ENCODE results near the gene PCSK4.

DNA sequence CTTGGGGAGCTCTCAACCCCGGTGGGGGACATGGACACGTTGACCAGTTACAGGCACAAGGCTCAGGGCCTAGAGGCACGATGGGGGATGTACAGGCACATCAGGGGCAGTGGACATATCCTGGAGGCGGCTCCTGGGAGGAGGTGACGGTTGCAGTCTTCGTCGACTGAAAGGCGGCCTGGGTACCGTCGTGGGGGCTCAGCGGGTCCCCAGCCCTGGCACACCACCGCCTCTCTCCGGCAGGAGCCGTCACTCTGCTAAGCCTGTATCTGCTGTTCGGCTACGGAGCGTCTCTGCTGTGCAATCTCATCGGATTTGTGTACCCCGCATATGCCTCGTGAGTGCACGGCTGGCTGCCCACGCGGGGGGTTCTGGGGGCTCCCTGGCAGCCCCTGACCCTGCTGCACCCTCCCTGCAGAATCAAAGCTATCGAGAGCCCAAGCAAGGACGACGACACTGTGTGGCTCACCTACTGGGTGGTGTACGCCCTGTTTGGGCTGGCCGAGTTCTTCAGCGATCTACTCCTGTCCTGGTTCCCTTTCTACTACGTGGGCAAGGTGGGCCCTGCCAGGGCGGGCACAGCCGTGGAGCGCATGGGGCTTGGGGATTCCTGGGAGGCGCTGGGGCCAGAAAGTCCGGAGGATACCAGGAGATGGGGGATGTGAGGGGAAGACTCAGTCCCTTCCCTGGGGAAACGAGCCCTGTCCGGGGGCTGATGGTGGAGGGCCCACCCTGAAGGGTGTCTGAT lies 5.1 kb upstream of the PCSK4 start:
- TF ChIP-seq, protein P1, sequence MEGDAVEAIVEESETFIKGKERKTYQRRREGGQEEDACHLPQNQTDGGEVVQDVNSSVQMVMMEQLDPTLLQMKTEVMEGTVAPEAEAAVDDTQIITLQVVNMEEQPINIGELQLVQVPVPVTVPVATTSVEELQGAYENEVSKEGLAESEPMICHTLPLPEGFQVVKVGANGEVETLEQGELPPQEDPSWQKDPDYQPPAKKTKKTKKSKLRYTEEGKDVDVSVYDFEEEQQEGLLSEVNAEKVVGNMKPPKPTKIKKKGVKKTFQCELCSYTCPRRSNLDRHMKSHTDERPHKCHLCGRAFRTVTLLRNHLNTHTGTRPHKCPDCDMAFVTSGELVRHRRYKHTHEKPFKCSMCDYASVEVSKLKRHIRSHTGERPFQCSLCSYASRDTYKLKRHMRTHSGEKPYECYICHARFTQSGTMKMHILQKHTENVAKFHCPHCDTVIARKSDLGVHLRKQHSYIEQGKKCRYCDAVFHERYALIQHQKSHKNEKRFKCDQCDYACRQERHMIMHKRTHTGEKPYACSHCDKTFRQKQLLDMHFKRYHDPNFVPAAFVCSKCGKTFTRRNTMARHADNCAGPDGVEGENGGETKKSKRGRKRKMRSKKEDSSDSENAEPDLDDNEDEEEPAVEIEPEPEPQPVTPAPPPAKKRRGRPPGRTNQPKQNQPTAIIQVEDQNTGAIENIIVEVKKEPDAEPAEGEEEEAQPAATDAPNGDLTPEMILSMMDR (IDR thresholded peaks at IDR 0.05) = no peak
- TF ChIP-seq SIN3A (IDR thresholded peaks at IDR 0.05; ENCODE audit: borderline replicate concordance, low read depth, low read length) = no peak
- no peak for TF ChIP-seq RCOR1 (IDR thresholded peaks at IDR 0.05; ENCODE audit: low read length)
- TF ChIP-seq, protein P2, sequence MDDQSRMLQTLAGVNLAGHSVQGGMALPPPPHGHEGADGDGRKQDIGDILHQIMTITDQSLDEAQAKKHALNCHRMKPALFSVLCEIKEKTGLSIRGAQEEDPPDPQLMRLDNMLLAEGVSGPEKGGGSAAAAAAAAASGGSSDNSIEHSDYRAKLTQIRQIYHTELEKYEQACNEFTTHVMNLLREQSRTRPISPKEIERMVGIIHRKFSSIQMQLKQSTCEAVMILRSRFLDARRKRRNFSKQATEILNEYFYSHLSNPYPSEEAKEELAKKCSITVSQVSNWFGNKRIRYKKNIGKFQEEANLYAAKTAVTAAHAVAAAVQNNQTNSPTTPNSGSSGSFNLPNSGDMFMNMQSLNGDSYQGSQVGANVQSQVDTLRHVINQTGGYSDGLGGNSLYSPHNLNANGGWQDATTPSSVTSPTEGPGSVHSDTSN (IDR thresholded peaks at IDR 0.05) = no peak
- no peak for TF ChIP-seq TCF12 (IDR thresholded peaks at IDR 0.05)
- TF ChIP-seq, protein P3, sequence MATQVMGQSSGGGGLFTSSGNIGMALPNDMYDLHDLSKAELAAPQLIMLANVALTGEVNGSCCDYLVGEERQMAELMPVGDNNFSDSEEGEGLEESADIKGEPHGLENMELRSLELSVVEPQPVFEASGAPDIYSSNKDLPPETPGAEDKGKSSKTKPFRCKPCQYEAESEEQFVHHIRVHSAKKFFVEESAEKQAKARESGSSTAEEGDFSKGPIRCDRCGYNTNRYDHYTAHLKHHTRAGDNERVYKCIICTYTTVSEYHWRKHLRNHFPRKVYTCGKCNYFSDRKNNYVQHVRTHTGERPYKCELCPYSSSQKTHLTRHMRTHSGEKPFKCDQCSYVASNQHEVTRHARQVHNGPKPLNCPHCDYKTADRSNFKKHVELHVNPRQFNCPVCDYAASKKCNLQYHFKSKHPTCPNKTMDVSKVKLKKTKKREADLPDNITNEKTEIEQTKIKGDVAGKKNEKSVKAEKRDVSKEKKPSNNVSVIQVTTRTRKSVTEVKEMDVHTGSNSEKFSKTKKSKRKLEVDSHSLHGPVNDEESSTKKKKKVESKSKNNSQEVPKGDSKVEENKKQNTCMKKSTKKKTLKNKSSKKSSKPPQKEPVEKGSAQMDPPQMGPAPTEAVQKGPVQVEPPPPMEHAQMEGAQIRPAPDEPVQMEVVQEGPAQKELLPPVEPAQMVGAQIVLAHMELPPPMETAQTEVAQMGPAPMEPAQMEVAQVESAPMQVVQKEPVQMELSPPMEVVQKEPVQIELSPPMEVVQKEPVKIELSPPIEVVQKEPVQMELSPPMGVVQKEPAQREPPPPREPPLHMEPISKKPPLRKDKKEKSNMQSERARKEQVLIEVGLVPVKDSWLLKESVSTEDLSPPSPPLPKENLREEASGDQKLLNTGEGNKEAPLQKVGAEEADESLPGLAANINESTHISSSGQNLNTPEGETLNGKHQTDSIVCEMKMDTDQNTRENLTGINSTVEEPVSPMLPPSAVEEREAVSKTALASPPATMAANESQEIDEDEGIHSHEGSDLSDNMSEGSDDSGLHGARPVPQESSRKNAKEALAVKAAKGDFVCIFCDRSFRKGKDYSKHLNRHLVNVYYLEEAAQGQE (IDR thresholded peaks at IDR 0.05; ENCODE audit: low read depth, low read length) = no peak
- no peak for TF ChIP-seq POLR2AphosphoS5 (IDR thresholded peaks at IDR 0.05; ENCODE audit: low read depth, low read length)
- TF ChIP-seq MXI1 (IDR thresholded peaks at IDR 0.05; ENCODE audit: low read depth, low read length) = no peak
- no peak for TF ChIP-seq GABPA (IDR thresholded peaks at IDR 0.05; ENCODE audit: low read depth)
- TF ChIP-seq EP300 (IDR thresholded peaks at IDR 0.05; ENCODE audit: borderline replicate concordance in 1 of 2, low read depth in 1 of 2, low read length in 1 of 2) = no peak
- TF ChIP-seq TAF1 (IDR thresholded peaks at IDR 0.05; ENCODE audit: borderline replicate concordance, low read depth, low read length) = no peak
- no peak for TF ChIP-seq NRF1 (IDR thresholded peaks at IDR 0.05; ENCODE audit: low read depth, low read length)
- no peak for TF ChIP-seq RFX5 (IDR thresholded peaks at IDR 0.05; ENCODE audit: low read length)

Data from SK-N-SH (cell line).